Stimulated activated effector memory CD8-positive, alpha-beta T cell treated with anti-CD3 and anti-CD28 coated beads, Interleukin-12 subunit alpha, Interleukin-12 subunit beta, amount 100 ng/mL, for 72 hours (primary cell): ENCODE measurements around the gene VTI1A.

Source experiments
- ATAC-seq: fragments of 150-1000 bp; cut with Tn5 transposase; 2 replicates; pipeline ENCODE4 v1.10.0; 2021
- DNase-seq, 2 donors: peaks; one replicate each; pipeline ENCODE4 v3.0.0; 2021 to 2022; ENCODE audit warnings: low spot score in 2 of 2
- H3K27ac Mint-ChIP-seq: one replicate; pipeline ENCODE4 v1.8.0; 2022; ENCODE audit warnings: mild to moderate bottlenecking, mixed read lengths
- H3K36me3 Mint-ChIP-seq: one replicate; pipeline ENCODE4 v1.8.0; 2022; ENCODE audit warnings: mild to moderate bottlenecking, mixed read lengths
- H3K4me1 Mint-ChIP-seq: one replicate; pipeline ENCODE4 v1.8.0; 2022; ENCODE audit warnings: mixed read lengths
- H3K4me3 Mint-ChIP-seq: one replicate; pipeline ENCODE4 v1.8.0; 2022; ENCODE audit warnings: mild to moderate bottlenecking, mixed read lengths
- H3K9me3 Mint-ChIP-seq: one replicate; pipeline ENCODE4 v1.8.0; 2022; ENCODE audit warnings: mixed read lengths

Gene VTI1A

GRCh38 chr10:112658900-112659638 is 212.1 kb downstream of the VTI1A start:
- H3K4me3 Mint-ChIP-seq: no peak overlapping the region

DNA sequence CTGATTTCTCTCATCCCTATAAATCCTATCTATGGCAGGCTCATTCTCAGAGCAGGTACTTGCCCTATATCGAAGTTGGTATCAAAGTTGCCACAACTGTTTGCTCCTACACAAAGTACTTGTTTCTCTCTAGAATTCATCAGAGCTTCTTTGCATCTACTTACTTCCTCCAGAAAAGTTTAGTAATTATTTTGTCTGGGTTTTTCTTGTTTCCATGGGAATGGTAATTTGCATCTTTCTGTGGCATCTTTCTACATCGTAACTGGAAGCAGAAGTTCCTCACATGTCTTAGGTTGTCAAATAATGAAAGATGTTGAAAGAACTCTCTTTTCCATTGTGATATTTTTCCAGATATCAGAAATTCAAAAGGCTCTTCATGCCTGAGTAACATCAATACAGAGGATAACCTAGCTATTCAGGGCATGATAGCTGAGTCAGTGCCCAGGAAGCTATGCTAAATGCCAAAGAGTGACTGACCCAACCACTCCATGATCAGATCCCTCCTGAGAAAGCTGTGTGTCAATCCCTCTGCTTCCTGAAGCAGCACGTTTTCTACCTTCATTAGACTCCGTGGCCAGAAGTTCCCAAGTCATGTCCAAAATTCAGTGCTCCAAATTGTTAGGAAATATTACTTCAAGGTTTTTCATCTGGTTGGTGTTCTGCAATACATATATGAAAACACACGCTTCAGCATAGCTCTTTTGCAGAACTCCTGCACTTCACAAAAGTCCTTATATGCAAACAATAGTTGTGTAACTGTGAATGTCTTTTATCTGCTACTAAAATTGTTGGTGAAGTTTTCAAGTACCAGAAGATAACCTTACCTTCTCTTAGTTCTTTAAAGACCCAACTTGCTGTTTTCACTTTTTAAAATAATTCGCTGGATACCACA is 216.5 kb downstream of the VTI1A start:
- Mint-ChIP-seq H3K27ac (no peak overlapping the region), H3K36me3 (peaks cover 7% of the 10 kb centered on the region), H3K4me1 (no peaks in the 10 kb centered on the region), H3K4me3 (no peak overlapping the region), H3K9me3 (no peaks in the 10 kb centered on the region)
- ATAC-seq (no peak), DNase-seq (no peak)

More at GRCh38 chr10:112658900-112659638, 212.1 kb downstream of the VTI1A start:
- Mint-ChIP-seq H3K36me3 (no peaks in the 10 kb centered on the region), H3K4me1 (no peaks in the 10 kb centered on the region), H3K27ac (no peak overlapping the region), H3K9me3 (no peaks in the 10 kb centered on the region)
- DNase-seq (no peak), ATAC-seq (no peak)

DNA sequence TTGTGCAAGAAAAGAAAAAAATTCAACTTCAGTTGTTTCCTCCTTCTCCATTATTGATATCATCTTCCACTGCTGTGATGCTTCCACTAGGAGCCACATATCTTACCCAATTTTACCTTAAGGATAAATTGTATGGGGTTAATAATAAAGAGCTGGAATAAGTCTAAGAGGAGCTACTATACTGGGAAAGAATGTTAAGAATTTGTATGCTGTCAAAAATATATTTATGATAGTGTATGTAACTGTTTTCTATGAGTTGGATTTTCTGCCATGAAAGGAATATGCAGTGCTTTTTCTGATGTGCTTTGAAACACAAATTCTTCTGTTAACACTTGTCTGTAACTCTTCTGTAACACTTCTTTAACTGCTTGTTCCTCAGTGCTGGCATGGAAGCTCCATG is 219.1 kb downstream of the VTI1A start:
- H3K9me3 Mint-ChIP-seq: no peaks in the 10 kb centered on the region
- H3K36me3 Mint-ChIP-seq: peaks cover 19% of the 10 kb centered on the region
- ATAC-seq (no peak), DNase-seq (no peak)
- H3K4me1 Mint-ChIP-seq: no peaks in the 10 kb centered on the region
- H3K4me3 Mint-ChIP-seq: no peak overlapping the region
- no peak overlapping the region for H3K27ac Mint-ChIP-seq

- DNase-seq (no peak), ATAC-seq (no peak)
- Mint-ChIP-seq H3K36me3 (peaks cover 19% of the 10 kb centered on the region), H3K4me1 (no peaks in the 10 kb centered on the region), H3K27ac (no peak overlapping the region), H3K9me3 (no peaks in the 10 kb centered on the region), H3K4me3 (no peak overlapping the region)
Measured at GRCh38 chr10:112669989-112670388, 223.0 kb downstream of the VTI1A start.

GRCh38 chr10:112671743-112672142 is 224.7 kb downstream of the VTI1A start:
- no peak overlapping the region for H3K27ac Mint-ChIP-seq
- DNase-seq (no peak), ATAC-seq (no peak)
- H3K4me3 Mint-ChIP-seq: no peak overlapping the region
- no peaks in the 10 kb centered on the region for H3K9me3 Mint-ChIP-seq
- no peaks in the 10 kb centered on the region for H3K4me1 Mint-ChIP-seq
- peaks cover 19% of the 10 kb centered on the region for H3K36me3 Mint-ChIP-seq

GRCh38 chr10:112672706-112673105 is 225.7 kb downstream of the VTI1A start:
- H3K4me1 Mint-ChIP-seq: no peaks in the 10 kb centered on the region
- H3K36me3 Mint-ChIP-seq: peaks cover 19% of the 10 kb centered on the region
- H3K27ac Mint-ChIP-seq: no peak overlapping the region
- ATAC-seq (no peak), DNase-seq (no peak)
- H3K4me3 Mint-ChIP-seq: no peak overlapping the region
- no peaks in the 10 kb centered on the region for H3K9me3 Mint-ChIP-seq

DNA sequence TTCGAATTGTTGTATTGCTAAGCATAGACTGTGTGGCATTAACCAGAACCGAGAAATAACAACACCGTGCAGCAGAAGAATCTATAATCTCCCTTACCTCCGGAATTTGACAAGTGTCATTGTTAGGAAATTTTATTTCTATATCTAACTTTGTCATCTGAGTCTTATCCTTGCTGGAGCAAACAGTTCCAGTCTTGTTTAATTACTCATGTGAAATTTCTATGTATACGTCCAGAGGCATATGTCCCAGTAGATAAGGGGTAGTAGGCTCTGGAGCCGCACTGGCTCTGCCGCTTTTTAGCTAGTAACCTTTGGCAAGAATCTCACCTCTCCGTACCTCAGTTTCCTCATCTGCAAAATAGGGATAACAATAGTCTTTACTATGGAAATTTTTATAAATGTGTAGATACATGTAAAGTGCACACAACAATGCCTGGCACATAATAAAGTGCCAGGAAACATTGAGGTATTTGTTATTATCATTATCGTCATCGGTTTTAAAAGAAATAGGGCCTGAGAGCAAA is 228.6 kb downstream of the VTI1A start:
- no peak for DNase-seq
- Mint-ChIP-seq H3K36me3 (no peaks in the 10 kb centered on the region), H3K9me3 (no peaks in the 10 kb centered on the region)

GRCh38 chr10:112677689-112678088 is 230.7 kb downstream of the VTI1A start:
- Mint-ChIP-seq H3K9me3 (no peaks in the 10 kb centered on the region), H3K4me1 (no peaks in the 10 kb centered on the region), H3K36me3 (no peaks in the 10 kb centered on the region), H3K4me3 (no peak overlapping the region), H3K27ac (no peak overlapping the region)
- ATAC-seq (no peak), DNase-seq (no peak)

More for the DNA sequence above, 228.6 kb downstream of the VTI1A start:
- ATAC-seq: no peak
- no peak overlapping the region for H3K4me3 Mint-ChIP-seq
- no peaks in the 10 kb centered on the region for H3K4me1 Mint-ChIP-seq
- H3K27ac Mint-ChIP-seq: no peak overlapping the region

- ATAC-seq (no peak), DNase-seq (no peak)
- Mint-ChIP-seq H3K4me3 (no peak overlapping the region), H3K36me3 (no peaks in the 10 kb centered on the region), H3K27ac (no peak overlapping the region), H3K9me3 (no peaks in the 10 kb centered on the region), H3K4me1 (no peaks in the 10 kb centered on the region)
Measured at GRCh38 chr10:112678581-112678980, 231.6 kb downstream of the VTI1A start.

DNA sequence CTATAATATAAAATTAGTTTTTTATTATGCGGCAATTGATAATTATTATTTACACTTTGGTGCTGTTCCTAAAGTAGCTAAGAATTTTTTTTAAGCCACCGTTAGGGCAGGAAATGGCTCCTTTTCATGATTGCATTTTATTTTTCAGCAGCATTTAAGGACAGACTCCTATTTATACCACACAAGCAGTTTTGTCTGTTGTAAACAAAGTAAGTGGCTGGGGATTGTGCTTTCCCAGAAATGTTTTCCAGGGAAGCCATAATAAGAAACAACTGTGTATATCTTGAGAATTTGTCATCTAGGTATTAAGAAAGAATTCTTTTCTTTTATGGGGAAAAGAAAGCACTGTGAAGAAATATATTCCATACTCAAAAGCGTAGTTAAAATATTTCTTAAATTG is 232.0 kb downstream of the VTI1A start:
- Mint-ChIP-seq H3K27ac (no peak overlapping the region), H3K4me1 (no peaks in the 10 kb centered on the region), H3K36me3 (no peaks in the 10 kb centered on the region), H3K4me3 (no peak overlapping the region), H3K9me3 (no peaks in the 10 kb centered on the region)
- no peak for DNase-seq
- ATAC-seq: no peak

- no peak for ATAC-seq
- H3K27ac Mint-ChIP-seq: no peak overlapping the region
- H3K36me3 Mint-ChIP-seq: no peaks in the 10 kb centered on the region
- no peak for DNase-seq
- no peak overlapping the region for H3K4me3 Mint-ChIP-seq
- no peaks in the 10 kb centered on the region for H3K9me3 Mint-ChIP-seq
- H3K4me1 Mint-ChIP-seq: no peaks in the 10 kb centered on the region
Measured at GRCh38 chr10:112679392-112679791, 232.4 kb downstream of the VTI1A start.

DNA sequence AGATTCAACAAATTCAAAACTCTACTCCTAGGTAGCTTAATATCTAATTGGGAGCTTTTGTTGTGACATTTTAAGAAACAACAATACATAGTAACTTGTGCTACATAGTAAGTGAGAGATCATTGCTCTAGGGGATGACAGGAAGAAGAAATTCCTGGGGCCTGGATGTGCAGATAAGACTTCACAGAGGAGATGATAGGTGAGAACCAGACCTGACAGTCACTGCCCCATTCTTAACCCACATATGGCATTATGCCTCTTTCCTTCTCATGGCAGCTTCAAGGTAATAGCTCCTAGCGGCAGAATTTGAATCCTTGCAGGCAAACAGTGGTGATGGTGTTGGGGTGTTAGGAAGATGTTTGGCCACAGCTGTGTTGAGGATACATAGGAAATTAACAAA is 233.6 kb downstream of the VTI1A start:
- Mint-ChIP-seq H3K36me3 (no peaks in the 10 kb centered on the region), H3K9me3 (no peaks in the 10 kb centered on the region), H3K4me1 (no peaks in the 10 kb centered on the region), H3K27ac (no peak overlapping the region), H3K4me3 (no peak overlapping the region)
- ATAC-seq (no peak), DNase-seq (no peak)

GRCh38 chr10:112687647-112688046 is 240.6 kb downstream of the VTI1A start:
- ATAC-seq (no peak), DNase-seq (no peak)
- Mint-ChIP-seq H3K4me1 (no peaks in the 10 kb centered on the region), H3K9me3 (no peaks in the 10 kb centered on the region), H3K4me3 (no peak overlapping the region), H3K36me3 (peaks cover 12% of the 10 kb centered on the region), H3K27ac (no peak overlapping the region)

GRCh38 chr10:112689327-112690072 is 242.5 kb downstream of the VTI1A start:
- Mint-ChIP-seq H3K4me1 (no peaks in the 10 kb centered on the region), H3K9me3 (no peaks in the 10 kb centered on the region), H3K36me3 (peaks cover 14% of the 10 kb centered on the region), H3K4me3 (no peak overlapping the region), H3K27ac (no peak overlapping the region)
- ATAC-seq (no peak), DNase-seq (no peak)

- DNase-seq: no peak
- Mint-ChIP-seq H3K27ac (no peak overlapping the region), H3K9me3 (no peaks in the 10 kb centered on the region), H3K4me1 (no peaks in the 10 kb centered on the region), H3K36me3 (peaks cover 17% of the 10 kb centered on the region), H3K4me3 (no peak overlapping the region)
- no peak for ATAC-seq
Measured at GRCh38 chr10:112695539-112695938, 248.5 kb downstream of the VTI1A start.
